ENCODE results near the gene CDH4. TPM values are rescaled to one million over a fixed set of nuclear protein-coding genes. Genes with fewer than 3 reads are reported as not detected.

Gene CDH4
- total RNA-seq, 1 donor from 2014 or later = 0.06 TPM

GRCh38 chr20:61887596-61888093 is 635.6 kb downstream of the CDH4 start:
- DNase-seq = no peak
- no peaks in the 10 kb centered on the region for H3K4me1 ChIP-seq
- TF ChIP-seq CTCF (IDR thresholded peaks at IDR 0.05) = no peak
- H3K36me3 ChIP-seq = no peaks in the 10 kb centered on the region
- no peak overlapping the region for H3K27ac ChIP-seq
- no peak for ATAC-seq
- intact Hi-C loops (cut with DNase I) = no loop called here
- no peak overlapping the region for H3K4me3 ChIP-seq
- H3K27me3 ChIP-seq (ENCODE audit: low read depth) = peaks cover 29% of the 10 kb centered on the region
- H3K9me3 ChIP-seq = no peaks in the 10 kb centered on the region

- no peak overlapping the region for H3K4me3 ChIP-seq
- H3K27ac ChIP-seq = no peak overlapping the region
- ATAC-seq (no peak), DNase-seq (peak; percentile 35)
- no peak for TF ChIP-seq CTCF (IDR thresholded peaks at IDR 0.05)
- intact Hi-C loops (cut with DNase I) = no loop called here
- no peaks in the 10 kb centered on the region for H3K36me3 ChIP-seq
- no peaks in the 10 kb centered on the region for H3K4me1 ChIP-seq
- no peaks in the 10 kb centered on the region for H3K9me3 ChIP-seq
- H3K27me3 ChIP-seq (ENCODE audit: low read depth) = peaks cover 27% of the 10 kb centered on the region
Measured at GRCh38 chr20:61888101-61888865, 636.2 kb downstream of the CDH4 start.

GRCh38 chr20:61889659-61890058 is 637.6 kb downstream of the CDH4 start:
- TF ChIP-seq CTCF (IDR thresholded peaks at IDR 0.05) = no peak
- no peaks in the 10 kb centered on the region for H3K9me3 ChIP-seq
- H3K27me3 ChIP-seq (ENCODE audit: low read depth) = peaks cover 15% of the 10 kb centered on the region
- H3K27ac ChIP-seq = no peak overlapping the region
- H3K4me1 ChIP-seq = no peaks in the 10 kb centered on the region
- DNase-seq = no peak
- no peak overlapping the region for H3K4me3 ChIP-seq
- intact Hi-C loops (cut with DNase I) = no loop called here
- ATAC-seq = no peak
- no peaks in the 10 kb centered on the region for H3K36me3 ChIP-seq

- Histone ChIP-seq H3K27me3 (ENCODE audit: low read depth) (peaks cover 11% of the 10 kb centered on the region), H3K36me3 (no peaks in the 10 kb centered on the region), H3K9me3 (no peaks in the 10 kb centered on the region), H3K27ac (no peak overlapping the region), H3K4me1 (no peaks in the 10 kb centered on the region), H3K4me3 (no peak overlapping the region)
- TF ChIP-seq CTCF (IDR thresholded peaks at IDR 0.05) = no peak
- ATAC-seq (no peak), DNase-seq (no peak)
- intact Hi-C loops (cut with DNase I) = no loop called here
Measured at GRCh38 chr20:61890210-61890609, 638.1 kb downstream of the CDH4 start.

GRCh38 chr20:61891476-61891875 is 639.4 kb downstream of the CDH4 start:
- ATAC-seq (no peak), DNase-seq (no peak)
- TF ChIP-seq CTCF (IDR thresholded peaks at IDR 0.05) = no peak
- Histone ChIP-seq H3K36me3 (no peaks in the 10 kb centered on the region), H3K9me3 (no peaks in the 10 kb centered on the region), H3K4me1 (no peaks in the 10 kb centered on the region), H3K27ac (no peak overlapping the region), H3K27me3 (ENCODE audit: low read depth) (peaks cover 22% of the 10 kb centered on the region), H3K4me3 (no peak overlapping the region)
- intact Hi-C loops (cut with DNase I) = no loop called here
